ENCODE measurements around the gene CTDSP1.

- TF ChIP-seq POLR2AphosphoS5 (IDR thresholded peaks at IDR 0.05; ENCODE audit: low read depth, low read length): no peak
- TF ChIP-seq SPI1 (IDR thresholded peaks at IDR 0.05; ENCODE audit: low read depth, low read length): no peak
- no peak for TF ChIP-seq POLR2A (IDR thresholded peaks at IDR 0.05; ENCODE audit: low read depth, low read length)
Measured at GRCh38 chr2:218399391-218400166, at the start of gene CTDSP1.
